Breast epithelium (tissue), 3 donors: ENCODE results near the gene PIK3CD.
A peak's percentile ranks its signal among the peaks of the same experiment; 100 is the strongest.

Experiments
- CTCF ChIP-seq, 3 donors: fragments of 450-650 bp; IDR thresholded peaks; one replicate each; pipeline ENCODE4 v1.5.1; 2016 to 2017; ENCODE audit warnings: antibody characterized with exemption in 3 of 3, mild to moderate bottlenecking in 3 of 3, moderate library complexity in 3 of 3
- POLR2A ChIP-seq: fragments of 450-650 bp; IDR thresholded peaks from one replicate; pipeline ENCODE4 v1.6.1; 2016; ENCODE audit warnings: antibody characterized with exemption, mild to moderate bottlenecking, moderate library complexity
- POLR2AphosphoS5 ChIP-seq, 3 donors: sonication (generic); formaldehyde crosslinking; IDR thresholded peaks; one replicate each; pipeline ENCODE4 v1.6.1; 2017; ENCODE audit warnings: antibody characterized with exemption in 3 of 3

- peak; percentile 38 to 73 (median 50) for TF ChIP-seq CTCF (IDR thresholded peaks at IDR 0.05)
- no peak for TF ChIP-seq POLR2AphosphoS5 (IDR thresholded peaks at IDR 0.05)
- TF ChIP-seq POLR2A: no peak
Measured at GRCh38 chr1:9724706-9725476, 73.4 kb downstream of the PIK3CD start.
